Hepatocyte (in vitro differentiated cells): ENCODE data around the gene INSYN1. TPM values are rescaled to one million over a fixed set of nuclear protein-coding genes. Genes with fewer than 3 reads are reported as not detected.
"Not testable (repeated sequence)": the region's sequence is repeated elsewhere in the genome, so short reads cannot be mapped to it uniquely, and the experiment has no call there.

ENCODE experiments used
- DNase-seq: peaks from one replicate; pipeline ENCODE4 v3.0.0-alpha.2; 2016; ENCODE audit warnings: low spot score
- H2AFZ ChIP-seq: fragments of 200-600 bp; sonication (generic); 2 replicates; pipeline ENCODE4 v1.6.0; 2016; ENCODE audit warnings: antibody characterized with exemption, mild to moderate bottlenecking
- H3K27ac ChIP-seq: fragments of 200-600 bp; sonication (generic); 2 replicates; pipeline ENCODE4 v1.5.1; 2016; ENCODE audit warnings: mild to moderate bottlenecking
- H3K27me3 ChIP-seq: fragments of 200-600 bp; sonication (generic); 2 replicates; pipeline ENCODE4 v1.6.1; 2016
- H3K36me3 ChIP-seq: fragments of 200-600 bp; sonication (generic); replicated peaks from 2 replicates; pipeline ENCODE4 v1.5.1; 2016; ENCODE audit warnings: low read depth; ENCODE audit not compliant: insufficient read depth
- H3K4me1 ChIP-seq: fragments of 200-600 bp; sonication (generic); 2 replicates; pipeline ENCODE4 v1.5.1; 2016; ENCODE audit warnings: mild to moderate bottlenecking, moderate library complexity; ENCODE audit not compliant: insufficient read depth
- H3K4me2 ChIP-seq: fragments of 200-600 bp; sonication (generic); 2 replicates; pipeline ENCODE4 v1.6.0; 2016
- H3K4me3 ChIP-seq: fragments of 200-600 bp; sonication (generic); 2 replicates; pipeline ENCODE4 v1.5.1; 2016; ENCODE audit warnings: mild to moderate bottlenecking
- H3K79me2 ChIP-seq: fragments of 200-600 bp; sonication (generic); 2 replicates; pipeline ENCODE4 v1.6.0; 2017; ENCODE audit warnings: mild to moderate bottlenecking
- H3K9me2 ChIP-seq: fragments of 200-600 bp; sonication (generic); replicated peaks from 2 replicates; pipeline ENCODE4 v1.6.0; 2017; ENCODE audit warnings: mild to moderate bottlenecking; ENCODE audit not compliant: insufficient read depth
- H3K9me3 ChIP-seq: fragments of 200-600 bp; sonication (generic); 2 replicates; pipeline ENCODE4 v1.5.1; 2016; ENCODE audit warnings: low read depth, mild to moderate bottlenecking
- H4K20me1 ChIP-seq: fragments of 200-600 bp; sonication (generic); 2 replicates; pipeline ENCODE4 v1.6.0; 2016; ENCODE audit warnings: mild to moderate bottlenecking; ENCODE audit not compliant: insufficient read depth, poor library complexity, severe bottlenecking
- CTCF ChIP-seq: fragments of 200-600 bp; sonication (generic); IDR thresholded peaks from 2 replicates; pipeline ENCODE4 v1.5.1; 2016; ENCODE audit warnings: antibody characterized with exemption, mild to moderate bottlenecking; ENCODE audit not compliant: poor library complexity
- EZH2 ChIP-seq: fragments of 200-600 bp; sonication (generic); IDR thresholded peaks from 2 replicates; pipeline ENCODE4 v1.6.1; 2016; ENCODE audit warnings: antibody characterized with exemption, mild to moderate bottlenecking, borderline replicate concordance
- EZH2phosphoT487 ChIP-seq: fragments of 200-600 bp; sonication (generic); IDR thresholded peaks from one replicate; pipeline ENCODE4 v1.6.1; 2018; ENCODE audit warnings: antibody characterized with exemption, mild to moderate bottlenecking, low read depth, moderate library complexity; ENCODE audit not compliant: unreplicated experiment, severe bottlenecking
- WGBS: methylation state at CpG from one replicate; pipeline ENCODE4 v1.1.6; 2016; ENCODE audit warnings: low lambda C conversion rate; ENCODE audit errors: missing lambda C conversion rate; 5-methylcytosine and 5-hydroxymethylcytosine counted together
- polyA plus RNA-seq: library from polyadenylated mRNA; unstranded; fragments of >200 nt; fragmentation: Nextera tagmentation; extraction: Ambion mirVana; gene quantifications from 2 replicates; pipeline ENCODE4 v1.2.1, GENCODE V29; 2016
- total RNA-seq: library from RNA; depleted of rRNA; stranded (reverse); fragments of >200 nt; gene quantifications from 2 replicates; pipeline ENCODE4 v1.2.3, GENCODE V29; 2014

INSYN1 gene
- total and polyA plus RNA-seq, 2 experiments from 2014 or later, result 3.3 to 8.1 TPM

- Histone ChIP-seq H3K4me3 (no peak overlapping the region), H3K4me2 (no peak overlapping the region), H3K9me3 (no peaks in the 10 kb centered on the region), H3K27me3 (no peaks in the 10 kb centered on the region), H2AFZ (no peak overlapping the region), H3K27ac (no peak overlapping the region), H3K79me2 (no peaks in the 10 kb centered on the region), H3K4me1 (no peaks in the 10 kb centered on the region), H3K36me3 (no peaks in the 10 kb centered on the region), H3K9me2 (no peaks in the 10 kb centered on the region), H4K20me1 (no peaks in the 10 kb centered on the region)
- no peak for DNase-seq
- TF ChIP-seq CTCF, result no peak
- no peak for TF ChIP-seq EZH2phosphoT487
- no peak for TF ChIP-seq EZH2
- 80% methylated on average over 3 of the region's 3 CpGs for WGBS
Measured at GRCh38 chr15:73741321-73741836, 11.8 kb downstream of the INSYN1 start.

- TF ChIP-seq EZH2 (no peak), EZH2phosphoT487 (no peak)
- 94% methylated on average over 25 of the region's 25 CpGs for WGBS
Measured at GRCh38 chr15:73740152-73741048, 12.8 kb downstream of the INSYN1 start.

GRCh38 chr15:73737535-73737934, 15.6 kb downstream of the INSYN1 start:
- H4K20me1 ChIP-seq, result no peaks in the 10 kb centered on the region
- no peak overlapping the region for H2AFZ ChIP-seq
- WGBS, result 56% methylated on average over 7 of the region's 7 CpGs
- H3K27ac ChIP-seq, result no peak overlapping the region
- H3K4me3 ChIP-seq, result no peak overlapping the region
- H3K4me1 ChIP-seq, result no peaks in the 10 kb centered on the region
- no peaks in the 10 kb centered on the region for H3K36me3 ChIP-seq
- DNase-seq, result peak; percentile 21
- no peaks in the 10 kb centered on the region for H3K9me3 ChIP-seq
- H3K9me2 ChIP-seq, result no peaks in the 10 kb centered on the region
- no peak for TF ChIP-seq CTCF
- TF ChIP-seq EZH2, result no peak
- TF ChIP-seq EZH2phosphoT487, result no peak
- H3K27me3 ChIP-seq, result no peaks in the 10 kb centered on the region
- H3K4me2 ChIP-seq, result no peak overlapping the region
- no peaks in the 10 kb centered on the region for H3K79me2 ChIP-seq

More at GRCh38 chr15:73740152-73741048, 12.8 kb downstream of the INSYN1 start:
- H3K9me3 ChIP-seq, result no peaks in the 10 kb centered on the region
- no peaks in the 10 kb centered on the region for H3K36me3 ChIP-seq
- DNase-seq, result no peak
- no peaks in the 10 kb centered on the region for H3K9me2 ChIP-seq
- H3K4me3 ChIP-seq, result no peak overlapping the region
- H2AFZ ChIP-seq, result no peak overlapping the region
- no peaks in the 10 kb centered on the region for H3K27me3 ChIP-seq
- no peak overlapping the region for H3K4me2 ChIP-seq
- no peaks in the 10 kb centered on the region for H3K79me2 ChIP-seq
- no peak overlapping the region for H3K27ac ChIP-seq
- no peaks in the 10 kb centered on the region for H3K4me1 ChIP-seq
- H4K20me1 ChIP-seq, result no peaks in the 10 kb centered on the region

- no peak overlapping the region for H2AFZ ChIP-seq
- H4K20me1 ChIP-seq, result no peaks in the 10 kb centered on the region
- no peak overlapping the region for H3K4me3 ChIP-seq
- DNase-seq, result no peak
- TF ChIP-seq EZH2 (no peak), CTCF (no peak), EZH2phosphoT487 (no peak)
- H3K9me3 ChIP-seq, result no peaks in the 10 kb centered on the region
- no peaks in the 10 kb centered on the region for H3K9me2 ChIP-seq
- no peaks in the 10 kb centered on the region for H3K27me3 ChIP-seq
- H3K36me3 ChIP-seq, result no peaks in the 10 kb centered on the region
- H3K27ac ChIP-seq, result no peak overlapping the region
- 82% methylated on average over 3 of the region's 3 CpGs for WGBS
- no peak overlapping the region for H3K4me2 ChIP-seq
- H3K79me2 ChIP-seq, result no peaks in the 10 kb centered on the region
- H3K4me1 ChIP-seq, result no peaks in the 10 kb centered on the region
Measured at GRCh38 chr15:73732930-73733329, 20.2 kb downstream of the INSYN1 start.

GRCh38 chr15:73732051-73732450, 21.1 kb downstream of the INSYN1 start:
- not testable (repeated sequence) for DNase-seq, H2AFZ ChIP-seq, H3K27ac ChIP-seq, H3K36me3 ChIP-seq, H3K27me3 ChIP-seq, H3K9me3 ChIP-seq, H3K79me2 ChIP-seq, H3K4me1 ChIP-seq, H4K20me1 ChIP-seq, H3K9me2 ChIP-seq, H3K4me3 ChIP-seq, H3K4me2 ChIP-seq
- WGBS, result 99% methylated on average over 13 of the region's 29 CpGs
